Stimulated activated CD4-positive, alpha-beta T cell treated with anti-CD3 and anti-CD28 coated beads, Interleukin-2, amount 100 ng/mL, for 4 hours (primary cell): ENCODE measurements around the gene HDAC4.

ENCODE experiments used
- DNase-seq: peaks from one replicate; pipeline ENCODE4 v3.0.0-alpha.2; 2020; ENCODE audit warnings: low read depth

HDAC4 gene

GRCh38 chr2:239153806-239154591, 246.8 kb downstream of the HDAC4 start:
- no peak for DNase-seq

GRCh38 chr2:239152916-239153305, 247.9 kb downstream of the HDAC4 start:
- no peak for DNase-seq

GRCh38 chr2:239152239-239152915, 248.4 kb downstream of the HDAC4 start:
- no peak for DNase-seq

- no peak for DNase-seq
Measured at GRCh38 chr2:239151201-239152131, 249.4 kb downstream of the HDAC4 start.

GRCh38 chr2:239150125-239151011, 250.5 kb downstream of the HDAC4 start:
- DNase-seq, result no peak

- DNase-seq, result no peak
Measured at GRCh38 chr2:239149501-239149900, 251.3 kb downstream of the HDAC4 start.

- no peak for DNase-seq
Measured at GRCh38 chr2:239148495-239149200, 252.2 kb downstream of the HDAC4 start.

- DNase-seq, result no peak
Measured at GRCh38 chr2:239147376-239147775, 253.4 kb downstream of the HDAC4 start.

- no peak for DNase-seq
Measured at GRCh38 chr2:239146741-239147181, 254.1 kb downstream of the HDAC4 start.

- DNase-seq, result no peak
Measured at GRCh38 chr2:239146011-239146641, 254.7 kb downstream of the HDAC4 start.

- DNase-seq, result no peak
Measured at GRCh38 chr2:239145601-239146000, 255.2 kb downstream of the HDAC4 start.

GRCh38 chr2:239145106-239145505, 255.7 kb downstream of the HDAC4 start:
- DNase-seq, result no peak

GRCh38 chr2:239144713-239144999, 256.2 kb downstream of the HDAC4 start:
- no peak for DNase-seq

- no peak for DNase-seq
Measured at GRCh38 chr2:239143858-239144712, 256.7 kb downstream of the HDAC4 start.

- DNase-seq, result no peak
Measured at GRCh38 chr2:239142806-239143205, 258.0 kb downstream of the HDAC4 start.

GRCh38 chr2:239142296-239142695, 258.5 kb downstream of the HDAC4 start:
- DNase-seq, result no peak

GRCh38 chr2:239141021-239141760, 259.6 kb downstream of the HDAC4 start:
- DNase-seq, result no peak

- no peak for DNase-seq
Measured at GRCh38 chr2:239140346-239141020, 260.3 kb downstream of the HDAC4 start.
